Measurements from ENCODE around the gene NDUFA1.

The NDUFA1 gene

GRCh38 chrX:119853444-119853843 lies 18.2 kb upstream of the NDUFA1 start:
- H3K36me3 ChIP-seq (ENCODE audit: insufficient read depth, insufficient read length, low read length), result peaks cover 19% of the 10 kb centered on the region
- H3K4me3 ChIP-seq (ENCODE audit: insufficient read length, low read depth), result peak overlapping the region; percentile 21
- DNase-seq (ENCODE audit: low read depth, low spot score), result no peak
- H3K9me3 ChIP-seq (ENCODE audit: insufficient read depth, low read length), result no peaks in the 10 kb centered on the region
- TF ChIP-seq ZNF274 (IDR thresholded peaks at IDR 0.05; ENCODE audit: low read depth, low read length) (no peak), SUZ12 (IDR thresholded peaks at IDR 0.05; ENCODE audit: extremely low read depth, insufficient read depth, insufficient read length) (no peak), YY1 (IDR thresholded peaks at IDR 0.05; ENCODE audit: insufficient read depth, insufficient read length) (no peak)
- no peaks in the 10 kb centered on the region for H3K4me1 ChIP-seq (ENCODE audit: insufficient read depth, insufficient read length)
- peak overlapping the region; percentile 77 for H3K9ac ChIP-seq (ENCODE audit: insufficient read length, low read depth)
- no peaks in the 10 kb centered on the region for H3K27me3 ChIP-seq (ENCODE audit: insufficient read depth, insufficient read length)

GRCh38 chrX:119870626-119871131 lies 953 bp upstream of the NDUFA1 start:
- Histone ChIP-seq H3K9me3 (ENCODE audit: insufficient read depth, low read length) (no peaks in the 10 kb centered on the region), H3K4me3 (ENCODE audit: insufficient read length, low read depth) (peak overlapping the region; percentile 94), H3K36me3 (ENCODE audit: insufficient read depth, insufficient read length, low read length) (peaks cover 23% of the 10 kb centered on the region), H3K27me3 (ENCODE audit: insufficient read depth, insufficient read length) (peaks cover 3% of the 10 kb centered on the region), H3K9ac (ENCODE audit: insufficient read length, low read depth) (peak overlapping the region; percentile 97), H3K4me1 (ENCODE audit: insufficient read depth, insufficient read length) (no peaks in the 10 kb centered on the region)
- DNase-seq (ENCODE audit: low read depth, low spot score), result no peak
- TF ChIP-seq ZNF274 (IDR thresholded peaks at IDR 0.05; ENCODE audit: low read depth, low read length) (no peak), SUZ12 (IDR thresholded peaks at IDR 0.05; ENCODE audit: extremely low read depth, insufficient read depth, insufficient read length) (no peak), YY1 (IDR thresholded peaks at IDR 0.05; ENCODE audit: insufficient read depth, insufficient read length) (no peak)

GRCh38 chrX:119871245-119871598 lies 410 bp upstream of the NDUFA1 start:
- peak overlapping the region; percentile 97 for H3K9ac ChIP-seq (ENCODE audit: insufficient read length, low read depth)
- no peaks in the 10 kb centered on the region for H3K9me3 ChIP-seq (ENCODE audit: insufficient read depth, low read length)
- H3K4me3 ChIP-seq (ENCODE audit: insufficient read length, low read depth), result peak overlapping the region; percentile 94
- peaks cover 29% of the 10 kb centered on the region for H3K36me3 ChIP-seq (ENCODE audit: insufficient read depth, insufficient read length, low read length)
- H3K27me3 ChIP-seq (ENCODE audit: insufficient read depth, insufficient read length), result peaks cover 3% of the 10 kb centered on the region
- TF ChIP-seq YY1 (IDR thresholded peaks at IDR 0.05; ENCODE audit: insufficient read depth, insufficient read length) (no peak), SUZ12 (IDR thresholded peaks at IDR 0.05; ENCODE audit: extremely low read depth, insufficient read depth, insufficient read length) (no peak), ZNF274 (IDR thresholded peaks at IDR 0.05; ENCODE audit: low read depth, low read length) (no peak)
- no peak for DNase-seq (ENCODE audit: low read depth, low spot score)
- H3K4me1 ChIP-seq (ENCODE audit: insufficient read depth, insufficient read length), result no peaks in the 10 kb centered on the region

- DNase-seq (ENCODE audit: low read depth, low spot score), result no peak
Measured at GRCh38 chrX:119878740-119879139, 7.1 kb downstream of the NDUFA1 start.

GRCh38 chrX:119880076-119880475 lies 8.4 kb downstream of the NDUFA1 start:
- no peak for DNase-seq (ENCODE audit: low read depth, low spot score)
- Histone ChIP-seq H3K4me3 (ENCODE audit: insufficient read length, low read depth) (no peak overlapping the region), H3K9me3 (ENCODE audit: insufficient read depth, low read length) (no peaks in the 10 kb centered on the region), H3K9ac (ENCODE audit: insufficient read length, low read depth) (no peak overlapping the region), H3K27me3 (ENCODE audit: insufficient read depth, insufficient read length) (no peaks in the 10 kb centered on the region), H3K36me3 (ENCODE audit: insufficient read depth, insufficient read length, low read length) (peaks cover 31% of the 10 kb centered on the region), H3K4me1 (ENCODE audit: insufficient read depth, insufficient read length) (peaks cover 5% of the 10 kb centered on the region)
- TF ChIP-seq ZNF274 (IDR thresholded peaks at IDR 0.05; ENCODE audit: low read depth, low read length) (no peak), YY1 (IDR thresholded peaks at IDR 0.05; ENCODE audit: insufficient read depth, insufficient read length) (no peak), SUZ12 (IDR thresholded peaks at IDR 0.05; ENCODE audit: extremely low read depth, insufficient read depth, insufficient read length) (no peak)

More at GRCh38 chrX:119878740-119879139, 7.1 kb downstream of the NDUFA1 start:
- TF ChIP-seq YY1 (IDR thresholded peaks at IDR 0.05; ENCODE audit: insufficient read depth, insufficient read length), result no peak
- TF ChIP-seq ZNF274 (IDR thresholded peaks at IDR 0.05; ENCODE audit: low read depth, low read length), result no peak
- TF ChIP-seq SUZ12 (IDR thresholded peaks at IDR 0.05; ENCODE audit: extremely low read depth, insufficient read depth, insufficient read length), result no peak
- Histone ChIP-seq H3K4me3 (ENCODE audit: insufficient read length, low read depth) (no peak overlapping the region), H3K9me3 (ENCODE audit: insufficient read depth, low read length) (no peaks in the 10 kb centered on the region), H3K9ac (ENCODE audit: insufficient read length, low read depth) (no peak overlapping the region), H3K27me3 (ENCODE audit: insufficient read depth, insufficient read length) (no peaks in the 10 kb centered on the region), H3K4me1 (ENCODE audit: insufficient read depth, insufficient read length) (peaks cover 5% of the 10 kb centered on the region), H3K36me3 (ENCODE audit: insufficient read depth, insufficient read length, low read length) (peaks cover 43% of the 10 kb centered on the region)

GRCh38 chrX:119880552-119881437 lies 9.2 kb downstream of the NDUFA1 start:
- DNase-seq (ENCODE audit: low read depth, low spot score), result no peak
- Histone ChIP-seq H3K4me3 (ENCODE audit: insufficient read length, low read depth) (no peak overlapping the region), H3K9me3 (ENCODE audit: insufficient read depth, low read length) (no peaks in the 10 kb centered on the region), H3K27me3 (ENCODE audit: insufficient read depth, insufficient read length) (no peaks in the 10 kb centered on the region), H3K36me3 (ENCODE audit: insufficient read depth, insufficient read length, low read length) (peaks cover 25% of the 10 kb centered on the region), H3K9ac (ENCODE audit: insufficient read length, low read depth) (no peak overlapping the region), H3K4me1 (ENCODE audit: insufficient read depth, insufficient read length) (peaks cover 5% of the 10 kb centered on the region)
- no peak for TF ChIP-seq YY1 (IDR thresholded peaks at IDR 0.05; ENCODE audit: insufficient read depth, insufficient read length)
- TF ChIP-seq ZNF274 (IDR thresholded peaks at IDR 0.05; ENCODE audit: low read depth, low read length), result no peak
- TF ChIP-seq SUZ12 (IDR thresholded peaks at IDR 0.05; ENCODE audit: extremely low read depth, insufficient read depth, insufficient read length), result no peak

Data from NT2/D1 (cell line).